Right atrium auricular region (tissue), 2 donors: ENCODE results near the gene MAP7D2. TPM values are rescaled to one million over a fixed set of nuclear protein-coding genes. Genes with fewer than 3 reads are reported as not detected.

Source experiments
- DNase-seq: peaks from one replicate; pipeline ENCODE4 v3.0.0-alpha.2; 2019; ENCODE audit warnings: low spot score
- H3K27ac ChIP-seq, 2 donors: fragments of 200-600 bp; sonication (generic); 1 replicate in 1 of 2; 2 replicates in 1 of 2; pipeline ENCODE4 v1.5.1; 2016 to 2019
- H3K27me3 ChIP-seq, 2 donors: fragments of 200-600 bp; sonication (generic); one replicate each; pipeline versions ENCODE4 v1.5.1 to v1.6.0; 2017 to 2019
- H3K36me3 ChIP-seq: fragments of 200-600 bp; sonication (generic); one replicate; pipeline ENCODE4 v1.5.1; 2016
- H3K4me1 ChIP-seq, 2 donors: fragments of 200-600 bp; sonication (generic); one replicate each; pipeline versions ENCODE4 v1.5.1 to v1.6.0; 2017 to 2019
- H3K4me3 ChIP-seq, 2 donors: fragments of 200-600 bp; sonication (generic); 1 replicate in 1 of 2; 2 replicates in 1 of 2; pipeline ENCODE4 v1.5.1; 2017 to 2019; ENCODE audit warnings: mild to moderate bottlenecking in 1 of 2, moderate library complexity in 1 of 2
- H3K9me3 ChIP-seq, 2 donors: fragments of 200-600 bp; sonication (generic); one replicate each; pipeline ENCODE4 v1.5.1; 2019
- CTCF ChIP-seq, 2 donors: fragments of 200-600 bp; sonication (generic); IDR thresholded peaks; one replicate each; pipeline ENCODE4 v1.5.1; 2019; ENCODE audit warnings: antibody characterized with exemption in 2 of 2
- total RNA-seq, 2 donors: library from RNA; depleted of rRNA; stranded (reverse); fragments of >200 nt; gene quantifications; one replicate each; pipeline ENCODE4 v1.1.0, GENCODE V29; 2016

MAP7D2 gene
- total RNA-seq, 2 donors from 2014 or later, result 0.24 to 0.56 TPM

DNA sequence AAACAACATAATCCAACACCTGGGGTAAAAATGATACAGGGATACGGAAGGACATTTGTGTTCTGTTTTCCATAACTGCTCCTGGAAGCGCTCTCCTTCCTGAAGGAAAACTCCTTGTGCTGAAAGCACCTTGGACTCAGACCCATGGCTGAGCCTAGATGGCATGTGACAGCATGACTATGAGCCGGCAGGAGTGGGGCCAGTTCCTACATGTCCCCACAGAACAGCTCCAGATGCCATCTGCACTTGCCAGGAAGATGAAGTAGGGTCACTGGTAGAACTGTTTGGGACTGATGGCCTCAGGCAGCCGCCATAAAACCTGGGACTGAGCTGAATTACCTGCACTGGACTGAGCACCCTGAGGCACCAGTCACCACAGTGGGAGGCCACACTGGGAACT, 69.8 kb downstream of the MAP7D2 start:
- no peaks in the 10 kb centered on the region for H3K4me1 ChIP-seq
- no peak overlapping the region for H3K27ac ChIP-seq
- no peaks in the 10 kb centered on the region for H3K9me3 ChIP-seq
- no peak for TF ChIP-seq CTCF (IDR thresholded peaks at IDR 0.05)
- no peaks in the 10 kb centered on the region for H3K36me3 ChIP-seq
- no peak overlapping the region for H3K4me3 ChIP-seq
- no peaks in the 10 kb centered on the region for H3K27me3 ChIP-seq
- no peak for DNase-seq

GRCh38 chrX:20046223-20046622, 70.5 kb downstream of the MAP7D2 start:
- H3K36me3 ChIP-seq, result no peaks in the 10 kb centered on the region
- H3K27ac ChIP-seq, result no peak overlapping the region
- no peak overlapping the region for H3K4me3 ChIP-seq
- no peak for DNase-seq
- H3K27me3 ChIP-seq, result no peaks in the 10 kb centered on the region
- no peaks in the 10 kb centered on the region for H3K9me3 ChIP-seq
- H3K4me1 ChIP-seq, result no peaks in the 10 kb centered on the region
- no peak for TF ChIP-seq CTCF (IDR thresholded peaks at IDR 0.05)

DNA sequence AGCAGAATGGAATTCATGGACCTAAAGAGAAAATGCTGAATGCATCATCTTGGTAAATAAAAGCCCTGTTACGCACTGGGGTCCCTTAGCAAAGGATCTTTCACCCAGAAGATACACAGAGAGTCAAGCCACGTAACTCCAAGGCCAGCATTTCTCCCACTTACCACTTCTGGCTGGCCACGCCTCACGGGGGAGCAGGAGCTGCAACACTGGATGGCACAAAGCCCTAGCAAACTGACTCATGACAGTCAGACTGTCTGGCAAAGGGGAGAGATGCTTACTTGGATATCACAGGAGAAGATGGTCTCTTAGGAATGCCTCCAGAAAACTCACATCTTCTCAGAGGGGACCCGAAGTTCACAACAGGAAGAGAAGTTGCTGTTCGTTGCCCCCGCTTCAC, 74.5 kb downstream of the MAP7D2 start:
- Histone ChIP-seq H3K9me3 (no peaks in the 10 kb centered on the region), H3K4me1 (no peaks in the 10 kb centered on the region)

GRCh38 chrX:20038966-20039365, 77.7 kb downstream of the MAP7D2 start:
- Histone ChIP-seq H3K4me3 (no peak overlapping the region), H3K36me3 (no peaks in the 10 kb centered on the region), H3K27me3 (no peaks in the 10 kb centered on the region), H3K9me3 (no peaks in the 10 kb centered on the region), H3K4me1 (no peaks in the 10 kb centered on the region), H3K27ac (no peak overlapping the region)
- TF ChIP-seq CTCF (IDR thresholded peaks at IDR 0.05), result no peak
- DNase-seq, result no peak

More for the DNA sequence above, 74.5 kb downstream of the MAP7D2 start:
- H3K27me3 ChIP-seq, result no peaks in the 10 kb centered on the region
- no peaks in the 10 kb centered on the region for H3K36me3 ChIP-seq
- no peak overlapping the region for H3K27ac ChIP-seq
- no peak for DNase-seq
- no peak for TF ChIP-seq CTCF (IDR thresholded peaks at IDR 0.05)
- no peak overlapping the region for H3K4me3 ChIP-seq

- no peak for TF ChIP-seq CTCF (IDR thresholded peaks at IDR 0.05)
- no peak overlapping the region for H3K27ac ChIP-seq
- H3K27me3 ChIP-seq, result no peaks in the 10 kb centered on the region
- no peaks in the 10 kb centered on the region for H3K9me3 ChIP-seq
- no peak overlapping the region for H3K4me3 ChIP-seq
- H3K36me3 ChIP-seq, result no peaks in the 10 kb centered on the region
- DNase-seq, result no peak
- H3K4me1 ChIP-seq, result no peaks in the 10 kb centered on the region
Measured at GRCh38 chrX:20037186-20037585, 79.5 kb downstream of the MAP7D2 start.

DNA sequence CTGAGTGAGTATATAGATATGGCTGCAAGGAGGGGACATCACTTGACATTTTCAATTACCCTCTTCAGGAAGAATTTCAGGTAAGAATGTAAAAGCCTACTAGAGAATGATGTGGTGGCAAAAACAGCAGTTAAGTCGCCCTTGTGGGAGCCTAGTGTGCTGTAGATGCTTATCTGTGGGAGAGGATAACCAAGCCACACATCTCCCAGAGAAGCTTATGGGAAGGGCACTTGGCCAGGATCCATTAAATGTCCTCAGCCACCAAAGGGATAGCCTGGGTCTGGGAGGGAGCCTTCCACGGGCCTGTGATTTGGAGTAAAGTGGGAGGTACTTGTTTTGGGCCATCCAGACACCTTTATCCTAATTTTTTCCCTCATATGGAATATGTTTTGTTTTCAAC, 84.5 kb downstream of the MAP7D2 start:
- Histone ChIP-seq H3K27me3 (no peaks in the 10 kb centered on the region), H3K4me1 (no peaks in the 10 kb centered on the region), H3K36me3 (no peaks in the 10 kb centered on the region), H3K9me3 (no peaks in the 10 kb centered on the region), H3K27ac (no peak overlapping the region), H3K4me3 (no peak overlapping the region)
- no peak for DNase-seq
- no peak for TF ChIP-seq CTCF (IDR thresholded peaks at IDR 0.05)
